Osteoblast (primary cell): ENCODE measurements around the gene TUBGCP6. TPM values are rescaled to one million over a fixed set of nuclear protein-coding genes. Genes with fewer than 3 reads are reported as not detected.

Experiments
- DNase-seq: peaks from one replicate; pipeline ENCODE4 v3.0.0; 2011; ENCODE audit warnings: low spot score, mixed read lengths; ENCODE audit not compliant: insufficient read length; ENCODE audit errors: missing footprints
- H2AFZ ChIP-seq: 2 replicates; pipeline ENCODE4 v1.6.0; 2011; ENCODE audit warnings: mild to moderate bottlenecking, low read length
- H3K27ac ChIP-seq: 2 replicates; pipeline ENCODE4 v1.5.1; 2011; ENCODE audit warnings: mild to moderate bottlenecking, low read depth, low read length, moderate library complexity
- H3K27me3 ChIP-seq: 2 replicates; pipeline ENCODE4 v1.6.0; 2012; ENCODE audit warnings: mild to moderate bottlenecking, control low read depth, inconsistent platforms, low read length, moderate library complexity; ENCODE audit not compliant: insufficient read depth
- H3K36me3 ChIP-seq: 2 replicates; pipeline ENCODE4 v1.5.1; 2011; ENCODE audit warnings: mild to moderate bottlenecking, low read length, control low read depth, moderate library complexity; ENCODE audit not compliant: insufficient read depth
- H3K4me1 ChIP-seq: 2 replicates; pipeline ENCODE4 v1.5.1; 2011; ENCODE audit warnings: mild to moderate bottlenecking, low read length, control low read depth, moderate library complexity; ENCODE audit not compliant: insufficient read depth
- H3K4me2 ChIP-seq: 2 replicates; pipeline ENCODE4 v1.6.0; 2011; ENCODE audit warnings: mild to moderate bottlenecking, low read length; ENCODE audit not compliant: insufficient read depth
- H3K4me3 ChIP-seq: fragments of 200-600 bp; sonication (generic); 3 replicates; pipeline ENCODE4 v1.5.1; 2012; ENCODE audit warnings: mild to moderate bottlenecking, low read length, inconsistent platforms; ENCODE audit not compliant: insufficient read depth
- H3K79me2 ChIP-seq: 2 replicates; pipeline ENCODE4 v1.6.0; 2012; ENCODE audit warnings: mild to moderate bottlenecking, low read length, control low read depth, inconsistent platforms; ENCODE audit not compliant: insufficient read depth
- H3K9me3 ChIP-seq: 2 replicates; pipeline ENCODE4 v1.5.1; 2011; ENCODE audit warnings: low read depth, low read length, control low read depth
- H4K20me1 ChIP-seq: 2 replicates; pipeline ENCODE4 v1.6.0; 2012; ENCODE audit warnings: mild to moderate bottlenecking, low read length, control low read depth; ENCODE audit not compliant: insufficient read depth
- CTCF ChIP-seq: IDR thresholded peaks from 2 replicates; pipeline ENCODE4 v1.5.1; 2011; ENCODE audit warnings: mild to moderate bottlenecking, low read depth, low read length, moderate library complexity; ENCODE audit errors: extremely low read depth
- total RNA-seq: library from RNA; depleted of rRNA; stranded (reverse); fragments of >200 nt; gene quantifications from 2 replicates; pipeline ENCODE4 v1.2.3, GENCODE V29; 2012

Gene TUBGCP6
- total RNA-seq, 1 donor, result 28.2 TPM

GRCh38 chr22:50249341-50250248 lies 4.8 kb upstream of the TUBGCP6 start:
- Histone ChIP-seq H3K9me3 (no peaks in the 10 kb centered on the region), H3K79me2 (peaks cover 45% of the 10 kb centered on the region), H3K4me2 (peak overlapping the region; percentile 91), H4K20me1 (peaks cover 11% of the 10 kb centered on the region), H3K27me3 (no peaks in the 10 kb centered on the region), H3K4me3 (peak overlapping the region; percentile 87), H2AFZ (no peak overlapping the region), H3K4me1 (peaks cover 18% of the 10 kb centered on the region), H3K27ac (no peak overlapping the region), H3K36me3 (peaks cover 18% of the 10 kb centered on the region)
- no peak for TF ChIP-seq CTCF
- peak; percentile 77 for DNase-seq

- Histone ChIP-seq H3K27ac (no peak overlapping the region), H3K27me3 (no peaks in the 10 kb centered on the region), H4K20me1 (peaks cover 19% of the 10 kb centered on the region), H3K4me2 (no peak overlapping the region), H3K4me3 (no peak overlapping the region), H2AFZ (no peak overlapping the region), H3K4me1 (peaks cover 20% of the 10 kb centered on the region), H3K79me2 (peaks cover 56% of the 10 kb centered on the region), H3K9me3 (no peaks in the 10 kb centered on the region), H3K36me3 (peaks cover 18% of the 10 kb centered on the region)
- no peak for TF ChIP-seq CTCF
- DNase-seq, result no peak
Measured at GRCh38 chr22:50248196-50249081, 3.6 kb upstream of the TUBGCP6 start.

GRCh38 chr22:50247748-50248147 lies 2.9 kb upstream of the TUBGCP6 start:
- DNase-seq, result peak; percentile 93
- Histone ChIP-seq H3K9me3 (no peaks in the 10 kb centered on the region), H4K20me1 (peaks cover 21% of the 10 kb centered on the region), H3K27ac (peak overlapping the region; percentile 39), H3K4me3 (no peak overlapping the region), H3K79me2 (peaks cover 62% of the 10 kb centered on the region), H3K27me3 (no peaks in the 10 kb centered on the region), H3K36me3 (peaks cover 18% of the 10 kb centered on the region), H2AFZ (no peak overlapping the region), H3K4me1 (peaks cover 21% of the 10 kb centered on the region), H3K4me2 (no peak overlapping the region)
- no peak for TF ChIP-seq CTCF
